Measurements from ENCODE around the gene EGLN3. TPM values are rescaled to one million over a fixed set of nuclear protein-coding genes. Genes with fewer than 3 reads are reported as not detected.

The EGLN3 gene
- total RNA-seq, 2 experiments from 2014 or later, result 12.8 to 14.4 TPM

- Mint-ChIP-seq H3K27ac (no peak overlapping the region), H3K4me3 (no peak overlapping the region), H3K36me3 (peaks cover 11% of the 10 kb centered on the region), H3K27me3 (peaks cover 16% of the 10 kb centered on the region), H3K4me1 (peaks cover 7% of the 10 kb centered on the region), H3K9me3 (no peaks in the 10 kb centered on the region)
- no peak for DNase-seq
- ATAC-seq (ENCODE audit: low read depth), result no peak
- POLR2A ChIA-PET, result no interaction called here
Measured at GRCh38 chr14:33940561-33941011, 10.3 kb downstream of the EGLN3 start.

GRCh38 chr14:33938131-33938949, 12.5 kb downstream of the EGLN3 start:
- H3K9me3 Mint-ChIP-seq, result no peaks in the 10 kb centered on the region
- H3K27ac Mint-ChIP-seq, result no peak overlapping the region
- peaks cover 5% of the 10 kb centered on the region for H3K27me3 Mint-ChIP-seq
- peaks cover 7% of the 10 kb centered on the region for H3K4me1 Mint-ChIP-seq
- no peak for DNase-seq
- H3K4me3 Mint-ChIP-seq, result no peak overlapping the region
- no peak for ATAC-seq (ENCODE audit: low read depth)
- peaks cover 7% of the 10 kb centered on the region for H3K36me3 Mint-ChIP-seq
- POLR2A ChIA-PET, result no interaction called here

- ATAC-seq (ENCODE audit: low read depth), result no peak
- peaks cover 5% of the 10 kb centered on the region for H3K36me3 Mint-ChIP-seq
- H3K27ac Mint-ChIP-seq, result no peak overlapping the region
- POLR2A ChIA-PET, result no interaction called here
- no peak for DNase-seq
- H3K4me1 Mint-ChIP-seq, result peaks cover 4% of the 10 kb centered on the region
- no peak overlapping the region for H3K4me3 Mint-ChIP-seq
- H3K9me3 Mint-ChIP-seq, result no peaks in the 10 kb centered on the region
- H3K27me3 Mint-ChIP-seq, result peaks cover 7% of the 10 kb centered on the region
Measured at GRCh38 chr14:33936391-33936790, 14.5 kb downstream of the EGLN3 start.

GRCh38 chr14:33934938-33935337, 15.9 kb downstream of the EGLN3 start:
- Mint-ChIP-seq H3K27ac (no peak overlapping the region), H3K4me3 (no peak overlapping the region), H3K27me3 (peaks cover 7% of the 10 kb centered on the region), H3K9me3 (no peaks in the 10 kb centered on the region), H3K36me3 (peaks cover 2% of the 10 kb centered on the region), H3K4me1 (peaks cover 4% of the 10 kb centered on the region)
- DNase-seq (no peak), ATAC-seq (ENCODE audit: low read depth) (no peak)
- POLR2A ChIA-PET, result no interaction called here

GRCh38 chr14:33934043-33934750, 16.7 kb downstream of the EGLN3 start:
- Mint-ChIP-seq H3K9me3 (no peaks in the 10 kb centered on the region), H3K27ac (no peak overlapping the region), H3K36me3 (peaks cover 2% of the 10 kb centered on the region), H3K4me3 (no peak overlapping the region), H3K4me1 (peaks cover 6% of the 10 kb centered on the region), H3K27me3 (peaks cover 7% of the 10 kb centered on the region)
- no peak for DNase-seq
- ATAC-seq (ENCODE audit: low read depth), result no peak
- POLR2A ChIA-PET, result no interaction called here

GRCh38 chr14:33933386-33933933, 17.4 kb downstream of the EGLN3 start:
- H3K4me3 Mint-ChIP-seq, result no peak overlapping the region
- ATAC-seq (ENCODE audit: low read depth) (no peak), DNase-seq (no peak)
- H3K4me1 Mint-ChIP-seq, result peaks cover 6% of the 10 kb centered on the region
- POLR2A ChIA-PET, result no interaction called here
- H3K36me3 Mint-ChIP-seq, result peaks cover 2% of the 10 kb centered on the region
- H3K9me3 Mint-ChIP-seq, result no peaks in the 10 kb centered on the region
- H3K27me3 Mint-ChIP-seq, result peaks cover 7% of the 10 kb centered on the region
- no peak overlapping the region for H3K27ac Mint-ChIP-seq

- no peak overlapping the region for H3K4me3 Mint-ChIP-seq
- H3K27me3 Mint-ChIP-seq, result peaks cover 7% of the 10 kb centered on the region
- H3K27ac Mint-ChIP-seq, result no peak overlapping the region
- no peaks in the 10 kb centered on the region for H3K9me3 Mint-ChIP-seq
- peaks cover 6% of the 10 kb centered on the region for H3K4me1 Mint-ChIP-seq
- H3K36me3 Mint-ChIP-seq, result peaks cover 2% of the 10 kb centered on the region
- DNase-seq, result no peak
- ATAC-seq (ENCODE audit: low read depth), result no peak
- POLR2A ChIA-PET, result no interaction called here
Measured at GRCh38 chr14:33932576-33933345, 18.1 kb downstream of the EGLN3 start.

- peaks cover 4% of the 10 kb centered on the region for H3K36me3 Mint-ChIP-seq
- no peak overlapping the region for H3K4me3 Mint-ChIP-seq
- POLR2A ChIA-PET, result no interaction called here
- DNase-seq (no peak), ATAC-seq (ENCODE audit: low read depth) (no peak)
- H3K9me3 Mint-ChIP-seq, result peaks cover 3% of the 10 kb centered on the region
- peaks cover 6% of the 10 kb centered on the region for H3K4me1 Mint-ChIP-seq
- peaks cover 7% of the 10 kb centered on the region for H3K27me3 Mint-ChIP-seq
- no peak overlapping the region for H3K27ac Mint-ChIP-seq
Measured at GRCh38 chr14:33932033-33932432, 18.8 kb downstream of the EGLN3 start.

GRCh38 chr14:33931461-33931860, 19.4 kb downstream of the EGLN3 start:
- DNase-seq, result no peak
- H3K27me3 Mint-ChIP-seq, result peaks cover 3% of the 10 kb centered on the region
- ATAC-seq (ENCODE audit: low read depth), result no peak
- POLR2A ChIA-PET, result no interaction called here
- no peak overlapping the region for H3K27ac Mint-ChIP-seq
- H3K4me1 Mint-ChIP-seq, result peaks cover 6% of the 10 kb centered on the region
- no peak overlapping the region for H3K4me3 Mint-ChIP-seq
- H3K36me3 Mint-ChIP-seq, result peaks cover 4% of the 10 kb centered on the region
- peaks cover 3% of the 10 kb centered on the region for H3K9me3 Mint-ChIP-seq

GRCh38 chr14:33930439-33930838, 20.4 kb downstream of the EGLN3 start:
- ATAC-seq (ENCODE audit: low read depth) (no peak), DNase-seq (no peak)
- H3K4me3 Mint-ChIP-seq, result no peak overlapping the region
- H3K4me1 Mint-ChIP-seq, result peaks cover 6% of the 10 kb centered on the region
- peaks cover 5% of the 10 kb centered on the region for H3K36me3 Mint-ChIP-seq
- H3K9me3 Mint-ChIP-seq, result peaks cover 5% of the 10 kb centered on the region
- peaks cover 2% of the 10 kb centered on the region for H3K27me3 Mint-ChIP-seq
- POLR2A ChIA-PET, result no interaction called here
- no peak overlapping the region for H3K27ac Mint-ChIP-seq

GRCh38 chr14:33929799-33930408, 21.0 kb downstream of the EGLN3 start:
- POLR2A ChIA-PET, result interaction anchor here (0.7 kb wide), 1 partner anchor 10 kb away, joined by 3 read pairs; no protein-coding TSS in a partner anchor
- no peak overlapping the region for H3K4me3 Mint-ChIP-seq
- no peak overlapping the region for H3K27ac Mint-ChIP-seq
- peaks cover 8% of the 10 kb centered on the region for H3K36me3 Mint-ChIP-seq
- H3K9me3 Mint-ChIP-seq, result peaks cover 5% of the 10 kb centered on the region
- DNase-seq (no peak), ATAC-seq (ENCODE audit: low read depth) (no peak)
- peaks cover 2% of the 10 kb centered on the region for H3K27me3 Mint-ChIP-seq
- peaks cover 6% of the 10 kb centered on the region for H3K4me1 Mint-ChIP-seq

- POLR2A ChIA-PET, result no interaction called here
Measured at GRCh38 chr14:33928895-33929294, 22.0 kb downstream of the EGLN3 start.

GRCh38 chr14:33927944-33928343, 22.9 kb downstream of the EGLN3 start:
- H3K36me3 Mint-ChIP-seq, result peaks cover 9% of the 10 kb centered on the region
- H3K27me3 Mint-ChIP-seq, result peaks cover 2% of the 10 kb centered on the region
- H3K27ac Mint-ChIP-seq, result no peak overlapping the region
- ATAC-seq (ENCODE audit: low read depth), result no peak
- H3K4me1 Mint-ChIP-seq, result peaks cover 4% of the 10 kb centered on the region
- no peak overlapping the region for H3K4me3 Mint-ChIP-seq
- H3K9me3 Mint-ChIP-seq, result peaks cover 5% of the 10 kb centered on the region
- no peak for DNase-seq
- POLR2A ChIA-PET, result no interaction called here

More at GRCh38 chr14:33928895-33929294, 22.0 kb downstream of the EGLN3 start:
- Mint-ChIP-seq H3K27ac (no peak overlapping the region), H3K27me3 (peaks cover 2% of the 10 kb centered on the region), H3K36me3 (peaks cover 9% of the 10 kb centered on the region), H3K9me3 (peaks cover 5% of the 10 kb centered on the region), H3K4me3 (no peak overlapping the region), H3K4me1 (peaks cover 6% of the 10 kb centered on the region)
- ATAC-seq (ENCODE audit: low read depth) (no peak), DNase-seq (no peak)
